ENCODE results near the gene TXLNA.

DNA sequence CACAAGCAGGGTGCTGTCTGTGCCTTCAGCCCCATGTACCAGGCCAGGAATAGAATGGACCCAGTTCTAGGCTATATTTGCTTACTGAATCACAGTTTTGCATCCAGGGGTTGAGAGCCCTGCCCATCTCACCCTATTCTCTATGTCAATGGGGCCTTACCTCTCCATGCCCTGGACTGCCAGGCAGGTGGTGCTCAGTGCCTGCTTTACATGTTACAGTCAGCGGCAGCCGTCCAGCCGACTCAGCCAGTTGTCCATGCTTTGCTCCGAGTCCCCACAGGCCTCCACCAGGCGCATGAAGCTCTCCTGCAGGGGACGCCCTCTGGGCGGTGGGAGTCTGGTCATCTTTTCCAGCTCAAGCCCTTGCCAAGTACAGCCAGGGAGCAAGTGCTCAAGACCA lies 55.3 kb downstream of the TXLNA start:
- no peak for TF ChIP-seq POLR2A (IDR thresholded peaks at IDR 0.05)
- TF ChIP-seq, protein P1, sequence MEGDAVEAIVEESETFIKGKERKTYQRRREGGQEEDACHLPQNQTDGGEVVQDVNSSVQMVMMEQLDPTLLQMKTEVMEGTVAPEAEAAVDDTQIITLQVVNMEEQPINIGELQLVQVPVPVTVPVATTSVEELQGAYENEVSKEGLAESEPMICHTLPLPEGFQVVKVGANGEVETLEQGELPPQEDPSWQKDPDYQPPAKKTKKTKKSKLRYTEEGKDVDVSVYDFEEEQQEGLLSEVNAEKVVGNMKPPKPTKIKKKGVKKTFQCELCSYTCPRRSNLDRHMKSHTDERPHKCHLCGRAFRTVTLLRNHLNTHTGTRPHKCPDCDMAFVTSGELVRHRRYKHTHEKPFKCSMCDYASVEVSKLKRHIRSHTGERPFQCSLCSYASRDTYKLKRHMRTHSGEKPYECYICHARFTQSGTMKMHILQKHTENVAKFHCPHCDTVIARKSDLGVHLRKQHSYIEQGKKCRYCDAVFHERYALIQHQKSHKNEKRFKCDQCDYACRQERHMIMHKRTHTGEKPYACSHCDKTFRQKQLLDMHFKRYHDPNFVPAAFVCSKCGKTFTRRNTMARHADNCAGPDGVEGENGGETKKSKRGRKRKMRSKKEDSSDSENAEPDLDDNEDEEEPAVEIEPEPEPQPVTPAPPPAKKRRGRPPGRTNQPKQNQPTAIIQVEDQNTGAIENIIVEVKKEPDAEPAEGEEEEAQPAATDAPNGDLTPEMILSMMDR (IDR thresholded peaks at IDR 0.05): no peak
- TF ChIP-seq EP300 (IDR thresholded peaks at IDR 0.05; ENCODE audit: low read depth): no peak
- TF ChIP-seq POLR2AphosphoS5 (IDR thresholded peaks at IDR 0.05): no peak
